Hepatocyte (in vitro differentiated cells): ENCODE data around the gene CDON. TPM values are rescaled to one million over a fixed set of nuclear protein-coding genes. Genes with fewer than 3 reads are reported as not detected.

ENCODE experiments used
- DNase-seq: peaks from one replicate; pipeline ENCODE4 v3.0.0-alpha.2; 2016; ENCODE audit warnings: low spot score
- H2AFZ ChIP-seq: fragments of 200-600 bp; sonication (generic); 2 replicates; pipeline ENCODE4 v1.6.0; 2016; ENCODE audit warnings: antibody characterized with exemption, mild to moderate bottlenecking
- H3K27ac ChIP-seq: fragments of 200-600 bp; sonication (generic); 2 replicates; pipeline ENCODE4 v1.5.1; 2016; ENCODE audit warnings: mild to moderate bottlenecking
- H3K27me3 ChIP-seq: fragments of 200-600 bp; sonication (generic); 2 replicates; pipeline ENCODE4 v1.6.1; 2016
- H3K36me3 ChIP-seq: fragments of 200-600 bp; sonication (generic); replicated peaks from 2 replicates; pipeline ENCODE4 v1.5.1; 2016; ENCODE audit warnings: low read depth; ENCODE audit not compliant: insufficient read depth
- H3K4me1 ChIP-seq: fragments of 200-600 bp; sonication (generic); 2 replicates; pipeline ENCODE4 v1.5.1; 2016; ENCODE audit warnings: mild to moderate bottlenecking, moderate library complexity; ENCODE audit not compliant: insufficient read depth
- H3K4me2 ChIP-seq: fragments of 200-600 bp; sonication (generic); 2 replicates; pipeline ENCODE4 v1.6.0; 2016
- H3K4me3 ChIP-seq: fragments of 200-600 bp; sonication (generic); 2 replicates; pipeline ENCODE4 v1.5.1; 2016; ENCODE audit warnings: mild to moderate bottlenecking
- H3K79me2 ChIP-seq: fragments of 200-600 bp; sonication (generic); 2 replicates; pipeline ENCODE4 v1.6.0; 2017; ENCODE audit warnings: mild to moderate bottlenecking
- H3K9me2 ChIP-seq: fragments of 200-600 bp; sonication (generic); replicated peaks from 2 replicates; pipeline ENCODE4 v1.6.0; 2017; ENCODE audit warnings: mild to moderate bottlenecking; ENCODE audit not compliant: insufficient read depth
- H3K9me3 ChIP-seq: fragments of 200-600 bp; sonication (generic); 2 replicates; pipeline ENCODE4 v1.5.1; 2016; ENCODE audit warnings: low read depth, mild to moderate bottlenecking
- H4K20me1 ChIP-seq: fragments of 200-600 bp; sonication (generic); 2 replicates; pipeline ENCODE4 v1.6.0; 2016; ENCODE audit warnings: mild to moderate bottlenecking; ENCODE audit not compliant: insufficient read depth, poor library complexity, severe bottlenecking
- CTCF ChIP-seq: fragments of 200-600 bp; sonication (generic); IDR thresholded peaks from 2 replicates; pipeline ENCODE4 v1.5.1; 2016; ENCODE audit warnings: antibody characterized with exemption, mild to moderate bottlenecking; ENCODE audit not compliant: poor library complexity
- EZH2 ChIP-seq: fragments of 200-600 bp; sonication (generic); IDR thresholded peaks from 2 replicates; pipeline ENCODE4 v1.6.1; 2016; ENCODE audit warnings: antibody characterized with exemption, mild to moderate bottlenecking, borderline replicate concordance
- EZH2phosphoT487 ChIP-seq: fragments of 200-600 bp; sonication (generic); IDR thresholded peaks from one replicate; pipeline ENCODE4 v1.6.1; 2018; ENCODE audit warnings: antibody characterized with exemption, mild to moderate bottlenecking, low read depth, moderate library complexity; ENCODE audit not compliant: unreplicated experiment, severe bottlenecking
- WGBS: methylation state at CpG from one replicate; pipeline ENCODE4 v1.1.6; 2016; ENCODE audit warnings: low lambda C conversion rate; ENCODE audit errors: missing lambda C conversion rate; 5-methylcytosine and 5-hydroxymethylcytosine counted together
- polyA plus RNA-seq: library from polyadenylated mRNA; unstranded; fragments of >200 nt; fragmentation: Nextera tagmentation; extraction: Ambion mirVana; gene quantifications from 2 replicates; pipeline ENCODE4 v1.2.1, GENCODE V29; 2016
- total RNA-seq: library from RNA; depleted of rRNA; stranded (reverse); fragments of >200 nt; gene quantifications from 2 replicates; pipeline ENCODE4 v1.2.3, GENCODE V29; 2014

Gene CDON
- total and polyA plus RNA-seq, 2 experiments from 2014 or later = 17.5 to 41.9 TPM

- H3K27ac ChIP-seq = no peak overlapping the region
- H3K9me3 ChIP-seq = no peaks in the 10 kb centered on the region
- no peak for DNase-seq
- H3K9me2 ChIP-seq = no peaks in the 10 kb centered on the region
- H3K4me2 ChIP-seq = no peak overlapping the region
- H4K20me1 ChIP-seq = no peaks in the 10 kb centered on the region
- WGBS = 82% methylated on average over 4 of the region's 4 CpGs
- TF ChIP-seq EZH2phosphoT487 = no peak
- TF ChIP-seq EZH2 = no peak
- no peak for TF ChIP-seq CTCF
- no peaks in the 10 kb centered on the region for H3K36me3 ChIP-seq
- H3K4me1 ChIP-seq = peaks cover 30% of the 10 kb centered on the region
- no peak overlapping the region for H2AFZ ChIP-seq
- no peaks in the 10 kb centered on the region for H3K79me2 ChIP-seq
- no peaks in the 10 kb centered on the region for H3K27me3 ChIP-seq
- no peak overlapping the region for H3K4me3 ChIP-seq
Observed at GRCh38 chr11:126081915-126082250, 19.2 kb upstream of the CDON start.

GRCh38 chr11:126080161-126080941 is 17.7 kb upstream of the CDON start:
- Histone ChIP-seq H3K27ac (peak overlapping the region; percentile 77), H4K20me1 (no peaks in the 10 kb centered on the region), H2AFZ (no peak overlapping the region), H3K4me2 (peak overlapping the region; percentile 18), H3K9me2 (no peaks in the 10 kb centered on the region), H3K27me3 (no peaks in the 10 kb centered on the region), H3K4me3 (no peak overlapping the region), H3K4me1 (peaks cover 30% of the 10 kb centered on the region), H3K9me3 (no peaks in the 10 kb centered on the region), H3K79me2 (no peaks in the 10 kb centered on the region), H3K36me3 (no peaks in the 10 kb centered on the region)
- DNase-seq = peak; percentile 20
- TF ChIP-seq CTCF = no peak
- WGBS = 59% methylated on average over 8 of the region's 8 CpGs

- Histone ChIP-seq H3K27ac (peak overlapping the region; percentile 77), H3K9me3 (no peaks in the 10 kb centered on the region), H3K4me2 (peak overlapping the region; percentile 18), H3K9me2 (no peaks in the 10 kb centered on the region), H3K4me3 (no peak overlapping the region), H3K4me1 (peaks cover 30% of the 10 kb centered on the region), H3K79me2 (no peaks in the 10 kb centered on the region), H3K36me3 (no peaks in the 10 kb centered on the region), H3K27me3 (no peaks in the 10 kb centered on the region), H4K20me1 (no peaks in the 10 kb centered on the region), H2AFZ (no peak overlapping the region)
- peak; percentile 42 for DNase-seq
- WGBS = 23% methylated on average over 6 of the region's 6 CpGs
- TF ChIP-seq EZH2 (no peak), EZH2phosphoT487 (no peak), CTCF (no peak)
Observed at GRCh38 chr11:126079621-126080124, 17.0 kb upstream of the CDON start.
